Loucy (cell line): ENCODE results near the gene HPS3.

Source experiments
- EZH2phosphoT487 ChIP-seq: fragments of 200-600 bp; IDR thresholded peaks from 2 replicates; pipeline ENCODE4 v1.6.1; 2018; ENCODE audit warnings: antibody characterized with exemption, mild to moderate bottlenecking, moderate library complexity, borderline replicate concordance
- TF ChIP-seq, protein P1 (sequence below): fragments of 200-600 bp; sonication (generic); conservative IDR thresholded peaks from 2 replicates; pipeline ENCODE4 v1.5.1; 2014; ENCODE audit warnings: mild to moderate bottlenecking, antibody characterized with exemption, low read length

DNA sequence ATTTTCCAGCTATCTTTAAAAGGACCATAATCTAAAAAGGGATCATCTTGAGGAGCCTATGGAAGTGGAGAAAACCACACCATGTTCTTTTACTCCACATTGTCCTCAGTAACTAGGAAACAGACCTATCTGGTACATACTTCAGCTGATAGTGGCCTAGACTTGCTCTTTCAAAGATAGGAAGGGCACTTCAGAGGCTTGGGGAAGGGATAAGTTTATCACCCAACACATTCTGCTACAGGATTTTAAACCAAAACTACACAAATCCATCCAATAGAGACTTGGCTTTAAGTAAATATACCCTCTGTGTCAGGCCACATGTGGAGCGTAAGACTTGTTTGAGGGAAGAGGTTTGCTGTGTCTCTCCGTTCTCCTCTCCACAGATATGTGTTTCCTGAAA lies 56.8 kb downstream of the HPS3 start:
- TF ChIP-seq, protein P1, sequence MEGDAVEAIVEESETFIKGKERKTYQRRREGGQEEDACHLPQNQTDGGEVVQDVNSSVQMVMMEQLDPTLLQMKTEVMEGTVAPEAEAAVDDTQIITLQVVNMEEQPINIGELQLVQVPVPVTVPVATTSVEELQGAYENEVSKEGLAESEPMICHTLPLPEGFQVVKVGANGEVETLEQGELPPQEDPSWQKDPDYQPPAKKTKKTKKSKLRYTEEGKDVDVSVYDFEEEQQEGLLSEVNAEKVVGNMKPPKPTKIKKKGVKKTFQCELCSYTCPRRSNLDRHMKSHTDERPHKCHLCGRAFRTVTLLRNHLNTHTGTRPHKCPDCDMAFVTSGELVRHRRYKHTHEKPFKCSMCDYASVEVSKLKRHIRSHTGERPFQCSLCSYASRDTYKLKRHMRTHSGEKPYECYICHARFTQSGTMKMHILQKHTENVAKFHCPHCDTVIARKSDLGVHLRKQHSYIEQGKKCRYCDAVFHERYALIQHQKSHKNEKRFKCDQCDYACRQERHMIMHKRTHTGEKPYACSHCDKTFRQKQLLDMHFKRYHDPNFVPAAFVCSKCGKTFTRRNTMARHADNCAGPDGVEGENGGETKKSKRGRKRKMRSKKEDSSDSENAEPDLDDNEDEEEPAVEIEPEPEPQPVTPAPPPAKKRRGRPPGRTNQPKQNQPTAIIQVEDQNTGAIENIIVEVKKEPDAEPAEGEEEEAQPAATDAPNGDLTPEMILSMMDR, result no peak
- no peak for TF ChIP-seq EZH2phosphoT487
